HG03196 (cell line): ENCODE results near the gene SAP30BP.

Experiments used
- ATAC-seq: cut with Tn5 transposase; IDR thresholded peaks from one replicate; pipeline ENCODE4 v1.9.1; 2021; ENCODE audit not compliant: unreplicated experiment

Gene SAP30BP

GRCh38 chr17:75684249-75684648 lies 17.1 kb downstream of the SAP30BP start:
- ATAC-seq: no peak

- ATAC-seq: no peak
These were observed 17.8 kb downstream of the SAP30BP start for GRCh38 chr17:75684924-75685323.

GRCh38 chr17:75685499-75685898 lies 18.4 kb downstream of the SAP30BP start:
- no peak for ATAC-seq

GRCh38 chr17:75688209-75688825 lies 21.2 kb downstream of the SAP30BP start:
- no peak for ATAC-seq

GRCh38 chr17:75689441-75689873 lies 22.3 kb downstream of the SAP30BP start:
- ATAC-seq: no peak

- ATAC-seq: no peak
These were observed 24.2 kb downstream of the SAP30BP start for GRCh38 chr17:75691371-75691791.

- no peak for ATAC-seq
These were observed 24.9 kb downstream of the SAP30BP start for GRCh38 chr17:75691801-75692626.

GRCh38 chr17:75692976-75693375 lies 25.8 kb downstream of the SAP30BP start:
- no peak for ATAC-seq

- no peak for ATAC-seq
These were observed 26.7 kb downstream of the SAP30BP start for GRCh38 chr17:75693500-75694481.

GRCh38 chr17:75694536-75694935 lies 27.4 kb downstream of the SAP30BP start:
- ATAC-seq: no peak

GRCh38 chr17:75695141-75695829 lies 28.1 kb downstream of the SAP30BP start:
- no peak for ATAC-seq

GRCh38 chr17:75695830-75696271 lies 28.7 kb downstream of the SAP30BP start:
- no peak for ATAC-seq

- no peak for ATAC-seq
These were observed 30.6 kb downstream of the SAP30BP start for GRCh38 chr17:75697651-75698291.

- no peak for ATAC-seq
These were observed 31.5 kb downstream of the SAP30BP start for GRCh38 chr17:75698659-75699058.

- no peak for ATAC-seq
These were observed 34.1 kb downstream of the SAP30BP start for GRCh38 chr17:75701288-75701687.

- no peak for ATAC-seq
These were observed 36.1 kb downstream of the SAP30BP start for GRCh38 chr17:75703191-75703590.

GRCh38 chr17:75703591-75703990 lies 36.5 kb downstream of the SAP30BP start:
- no peak for ATAC-seq

GRCh38 chr17:75704963-75705875 lies 38.1 kb downstream of the SAP30BP start:
- no peak for ATAC-seq
